Measurements from ENCODE around the gene MST1. TPM values are rescaled to one million over a fixed set of nuclear protein-coding genes. Genes with fewer than 3 reads are reported as not detected.

Gene MST1
- total RNA-seq, 2 experiments from 2014 or later, result 12.5 to 24.2 TPM

GRCh38 chr3:49673121-49673714 lies 16.1 kb downstream of the MST1 start:
- DNase-seq (ENCODE audit: low spot score), result peak; percentile 51
- Histone ChIP-seq H4K20me1 (ENCODE audit: insufficient read depth, low read length) (no peaks in the 10 kb centered on the region), H3K27ac (ENCODE audit: low read depth, low read length, poor library complexity, severe bottlenecking) (peak overlapping the region; percentile 84), H3K4me1 (ENCODE audit: insufficient read depth, low read length, poor library complexity, severe bottlenecking) (peaks cover 17% of the 10 kb centered on the region), H2AFZ (ENCODE audit: low read length) (peak overlapping the region; percentile 53; the same call in 1 of the 2 replicates), H3K36me3 (ENCODE audit: insufficient read depth, low read length) (peaks cover 25% of the 10 kb centered on the region), H3K4me3 (ENCODE audit: low read depth, low read length, poor library complexity, severe bottlenecking) (peak overlapping the region; percentile 89), H3K9me3 (ENCODE audit: low read length) (no peaks in the 10 kb centered on the region), H3K4me2 (ENCODE audit: low read length) (peak overlapping the region; percentile 83), H3K9me2 (ENCODE audit: insufficient read depth, low read length) (no peaks in the 10 kb centered on the region), H3K79me2 (ENCODE audit: insufficient read depth, low read depth, low read length) (peaks cover 8% of the 10 kb centered on the region; the same call in 1 of the 2 replicates)
- TF ChIP-seq EZH2phosphoT487 (IDR thresholded peaks at IDR 0.05; ENCODE audit: borderline replicate concordance, low read depth, low read length) (no peak), CTCF (conservative IDR thresholded peaks at IDR 0.05; ENCODE audit: low read length) (no peak)
- ChIA-PET POLR2A (interaction anchor here (0.6 to 2.8 kb wide), 4 partner anchors 133 to 508 kb away, joined by 3 to 18 read pairs (median 5); partner anchors contain the start of gene USP4), CTCF (ENCODE audit: unreplicated experiment) (interaction anchor here (1.4 kb wide), 1 partner anchor 134 kb away, joined by 10 read pairs; no protein-coding TSS in a partner anchor)
- BruUV-seq (replicated peaks), result no TSS peak
- intact Hi-C loops (cut with micrococcal nuclease; ENCODE audit: unreplicated experiment), result loop anchor here (5.0 kb wide), 2 partner anchors 331 to 581 kb away; partner anchors contain the start of genes QRICH1 and USP4

GRCh38 chr3:49671291-49672288 lies 17.7 kb downstream of the MST1 start:
- no peaks in the 10 kb centered on the region for H4K20me1 ChIP-seq (ENCODE audit: insufficient read depth, low read length)
- TF ChIP-seq EZH2phosphoT487 (IDR thresholded peaks at IDR 0.05; ENCODE audit: borderline replicate concordance, low read depth, low read length) (no peak), CTCF (conservative IDR thresholded peaks at IDR 0.05; ENCODE audit: low read length) (peak; percentile 89)
- CTCF ChIA-PET (ENCODE audit: unreplicated experiment), result interaction anchor here (1.6 kb wide), 2 partner anchors 132 to 134 kb away, joined by 5 to 6 read pairs; no protein-coding TSS in a partner anchor
- peak; percentile 78 for DNase-seq (ENCODE audit: low spot score)
- peak overlapping the region; percentile 5 for H3K4me3 ChIP-seq (ENCODE audit: low read depth, low read length, poor library complexity, severe bottlenecking)
- H3K4me1 ChIP-seq (ENCODE audit: insufficient read depth, low read length, poor library complexity, severe bottlenecking), result peaks cover 17% of the 10 kb centered on the region
- H3K27ac ChIP-seq (ENCODE audit: low read depth, low read length, poor library complexity, severe bottlenecking), result peak overlapping the region; percentile 19
- no peaks in the 10 kb centered on the region for H3K9me2 ChIP-seq (ENCODE audit: insufficient read depth, low read length)
- peak overlapping the region; percentile 52 for H3K4me2 ChIP-seq (ENCODE audit: low read length)
- no peak overlapping the region for H2AFZ ChIP-seq (ENCODE audit: low read length)
- no peaks in the 10 kb centered on the region for H3K9me3 ChIP-seq (ENCODE audit: low read length)
- intact Hi-C loops (cut with micrococcal nuclease; ENCODE audit: unreplicated experiment), result loop anchor here (1.0 to 5.0 kb wide), 3 partner anchors 132 to 579 kb away; partner anchors contain the start of genes QRICH1 and USP4
- BruUV-seq (replicated peaks), result TSS peak; percentile 56
- H3K36me3 ChIP-seq (ENCODE audit: insufficient read depth, low read length), result peaks cover 10% of the 10 kb centered on the region
- POLR2A ChIA-PET, result interaction anchor here (0.6 to 2.8 kb wide), 6 partner anchors 19 to 643 kb away, joined by 3 to 18 read pairs (median 3); no protein-coding TSS in a partner anchor
- peaks cover 8% of the 10 kb centered on the region; the same call in 1 of the 2 replicates for H3K79me2 ChIP-seq (ENCODE audit: insufficient read depth, low read depth, low read length)

Data from OCI-LY7 (cell line).